ENCODE measurements around the gene CCDC34. TPM values are rescaled to one million over a fixed set of nuclear protein-coding genes. Genes with fewer than 3 reads are reported as not detected.
"Not testable (repeated sequence)": the region's sequence is repeated elsewhere in the genome, so short reads cannot be mapped to it uniquely, and the experiment has no call there.

Gene CCDC34
- total RNA-seq, 1 donor from 2014 or later: 3.4 TPM

DNA sequence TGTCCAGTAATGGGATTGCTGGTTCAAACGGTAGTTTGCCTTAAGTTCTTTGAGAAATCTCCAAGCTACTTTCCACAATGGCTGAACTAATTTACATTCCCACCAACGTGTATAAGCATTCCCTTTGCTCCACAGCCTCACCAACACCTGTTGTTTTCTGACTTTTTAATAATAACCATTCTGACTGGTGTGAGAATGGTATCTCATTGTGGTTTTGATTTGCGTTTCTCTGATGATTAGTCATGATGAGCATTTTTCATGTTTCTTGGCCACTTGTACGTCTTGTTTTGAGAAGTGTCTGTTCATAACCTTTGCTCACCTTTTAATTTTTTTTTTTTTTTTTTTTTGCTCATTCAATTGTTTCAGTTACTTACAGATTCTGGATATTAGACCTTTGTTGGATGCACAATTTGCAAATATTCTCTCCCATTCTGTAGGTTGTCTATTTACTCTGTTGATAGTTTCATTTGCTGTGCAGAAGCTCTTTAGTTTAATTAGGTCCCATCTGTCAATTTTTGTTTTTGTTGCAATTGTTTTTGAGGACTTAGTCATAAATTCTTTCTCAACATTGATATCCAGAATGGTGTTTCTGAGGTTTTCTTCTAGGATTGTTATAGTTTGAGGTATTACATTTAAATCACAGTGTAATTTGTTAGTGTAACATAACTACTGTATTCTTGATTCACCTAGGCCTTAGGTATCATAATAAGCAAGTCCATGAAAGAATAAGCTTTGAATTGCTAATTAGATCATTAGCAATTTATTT lies 33.0 kb downstream of the CCDC34 start:
- DNase-seq (ENCODE audit: extremely low read depth, low read depth, low spot score): no peak

DNA sequence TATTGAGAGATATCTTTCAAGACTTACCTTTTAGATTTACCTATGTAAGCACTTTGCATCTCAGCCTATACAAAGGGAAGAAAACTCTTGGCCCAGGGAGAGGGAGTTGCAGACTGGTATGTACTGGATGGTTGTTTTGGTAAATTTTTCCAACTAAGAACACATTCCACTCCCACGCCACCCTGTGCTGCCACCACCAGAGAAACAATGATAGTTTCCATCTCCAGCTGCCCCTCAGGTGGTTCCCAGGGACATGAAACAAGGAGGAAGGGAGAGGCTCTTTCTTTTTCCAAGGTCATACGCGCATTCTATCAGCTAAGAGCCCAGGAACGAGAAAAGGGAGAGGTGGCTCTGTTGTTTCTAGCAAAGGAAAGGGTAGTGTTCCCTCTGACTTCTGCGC lies 34.4 kb downstream of the CCDC34 start:
- no peak for DNase-seq (ENCODE audit: extremely low read depth, low read depth, low spot score)

DNA sequence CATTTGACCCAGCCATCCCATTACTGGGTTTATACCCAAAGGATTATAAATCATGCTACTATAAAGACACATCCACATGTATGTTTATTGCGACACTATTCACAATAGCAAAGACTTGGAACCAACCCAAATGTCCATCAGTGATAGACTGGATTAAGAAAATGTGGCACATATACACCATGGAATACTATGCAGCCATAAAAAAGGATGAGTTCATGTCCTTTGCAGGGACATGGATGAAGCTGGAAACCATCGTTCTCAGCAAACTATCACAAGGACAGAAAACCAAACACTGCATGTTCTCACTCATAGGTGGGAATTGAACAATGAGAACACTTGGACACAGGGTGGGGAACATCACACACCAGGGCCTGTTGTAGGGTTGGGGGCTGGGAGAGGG lies 36.0 kb downstream of the CCDC34 start:
- not testable (repeated sequence) for DNase-seq (ENCODE audit: extremely low read depth, low read depth, low spot score)

DNA sequence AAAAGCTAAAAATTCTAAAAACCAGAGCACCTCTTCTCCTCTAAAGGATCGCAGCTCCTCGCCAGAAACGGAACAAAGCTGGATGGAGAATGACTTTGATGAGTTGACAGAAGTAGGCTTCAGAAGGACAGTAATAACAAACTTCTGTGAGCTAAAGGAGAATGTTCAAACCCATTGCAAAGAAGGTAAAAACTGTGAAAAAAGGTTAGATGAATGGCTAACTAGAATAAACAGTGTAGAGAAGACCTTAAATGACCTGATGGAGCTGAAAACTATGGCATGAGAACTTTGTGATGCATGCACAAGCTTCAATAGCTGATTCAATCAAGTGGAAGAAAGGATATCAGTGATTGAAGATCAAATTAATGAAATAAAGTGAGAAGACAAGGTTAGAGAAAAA lies 40.8 kb downstream of the CCDC34 start:
- DNase-seq (ENCODE audit: extremely low read depth, low read depth, low spot score): not testable (repeated sequence)

DNA sequence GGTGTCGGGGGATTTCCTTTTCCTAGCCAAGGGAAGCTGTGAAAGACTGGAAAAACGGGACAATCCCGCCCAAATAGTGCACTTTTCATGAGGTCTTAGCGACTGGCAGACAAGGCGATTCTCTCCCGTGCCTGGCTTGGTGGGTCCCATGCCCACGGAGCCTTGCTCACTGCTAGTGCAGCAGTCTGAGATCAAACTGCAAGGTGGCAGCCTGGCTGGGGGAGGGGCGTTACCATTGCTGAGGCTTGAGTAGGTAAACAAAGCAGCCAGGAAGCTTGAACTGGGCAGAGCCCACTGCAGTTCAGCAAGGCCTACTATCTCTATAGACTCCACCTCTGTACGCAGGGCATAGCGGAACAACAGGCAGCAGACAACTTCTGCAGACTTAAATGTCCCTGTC lies 41.7 kb downstream of the CCDC34 start:
- not testable (repeated sequence) for DNase-seq (ENCODE audit: extremely low read depth, low read depth, low spot score)

DNA sequence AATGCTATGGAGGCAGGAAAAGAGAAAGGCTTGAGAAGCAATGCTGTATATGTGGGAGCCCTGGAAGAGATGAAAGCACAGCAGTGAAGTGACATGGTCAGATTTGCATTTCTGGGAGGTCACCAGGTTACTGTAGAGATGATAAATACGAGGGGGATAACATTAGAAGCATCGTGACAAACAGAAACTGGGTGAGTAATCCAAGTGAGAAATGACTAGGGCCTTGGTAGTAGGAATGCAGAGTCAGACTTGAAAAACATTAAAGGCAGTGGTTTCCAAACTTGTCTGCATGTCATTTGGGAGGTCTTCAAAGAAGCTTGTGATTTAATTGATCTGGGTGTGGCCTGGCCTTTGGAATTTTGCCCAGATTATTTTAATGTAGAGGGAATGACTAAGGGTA lies 43.9 kb downstream of the CCDC34 start:
- DNase-seq (ENCODE audit: extremely low read depth, low read depth, low spot score): no peak

DNA sequence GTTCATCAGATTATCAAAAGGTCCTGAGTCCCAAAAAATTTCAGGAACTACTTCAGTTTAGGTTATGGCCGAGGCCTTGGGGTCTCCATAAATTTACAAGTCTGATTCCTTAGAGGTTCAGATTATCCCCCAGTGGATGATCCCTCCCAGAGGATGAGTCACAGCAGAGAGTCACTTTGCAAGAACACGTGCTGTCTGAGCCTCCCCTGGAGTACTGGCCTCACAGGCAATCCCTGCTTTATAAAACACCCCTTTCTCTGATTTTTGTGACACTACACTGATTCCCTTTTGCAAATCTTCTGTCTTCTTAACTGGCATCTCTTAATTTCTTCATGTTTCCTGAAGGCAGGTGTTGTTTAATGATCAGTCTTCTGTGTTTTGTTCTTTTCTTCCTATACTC lies 45.3 kb downstream of the CCDC34 start:
- no peak for DNase-seq (ENCODE audit: extremely low read depth, low read depth, low spot score)

DNA sequence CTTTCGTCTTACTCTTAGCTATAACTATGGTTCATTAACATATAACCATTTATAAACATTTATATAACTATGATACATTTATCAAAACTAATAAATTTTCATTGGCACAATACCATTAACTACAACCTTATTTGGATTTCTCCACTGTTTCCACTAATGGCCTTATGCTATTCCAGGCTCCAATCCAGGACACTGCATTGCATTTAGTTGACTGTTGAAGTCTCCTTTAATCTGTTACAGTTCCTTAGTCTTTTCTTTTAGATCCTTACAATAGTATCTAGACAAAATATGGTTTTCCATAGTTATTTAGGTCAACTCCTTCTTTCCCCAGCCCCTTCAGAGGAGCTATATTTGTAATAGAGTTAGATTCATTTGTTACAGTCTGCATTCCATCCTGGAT lies 47.2 kb downstream of the CCDC34 start:
- no peak for DNase-seq (ENCODE audit: extremely low read depth, low read depth, low spot score)

DNA sequence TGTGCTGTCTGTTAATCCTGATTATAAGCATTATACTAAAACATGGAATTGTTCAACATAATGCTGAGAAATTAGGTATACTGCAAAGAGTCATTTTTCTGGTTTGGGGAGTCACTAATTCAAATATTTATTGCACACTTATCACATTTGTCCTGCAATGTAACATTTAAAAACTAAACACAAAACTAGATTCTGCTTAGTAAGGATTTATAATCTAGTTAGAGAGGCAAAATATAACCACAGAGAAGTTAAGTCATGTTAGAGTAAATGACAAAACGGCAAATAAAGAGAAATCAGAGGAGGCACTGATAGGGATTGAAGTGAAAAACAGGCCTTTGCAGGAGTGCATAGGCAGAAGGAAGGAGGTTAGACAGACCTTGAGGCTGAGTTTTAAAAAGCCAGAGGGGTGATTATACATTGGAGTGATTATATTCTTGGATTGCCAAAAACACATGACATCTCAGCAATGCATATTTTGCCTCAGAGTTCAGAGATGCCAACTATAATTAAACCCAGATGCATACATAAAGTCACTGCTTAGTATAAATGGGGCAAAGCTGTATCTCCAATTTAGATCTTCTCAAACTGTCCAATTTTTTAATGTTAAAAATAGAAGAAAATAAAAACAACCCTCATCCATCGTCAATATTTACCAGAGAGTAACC lies 49.7 kb downstream of the CCDC34 start:
- no peak for DNase-seq (ENCODE audit: extremely low read depth, low read depth, low spot score)

DNA sequence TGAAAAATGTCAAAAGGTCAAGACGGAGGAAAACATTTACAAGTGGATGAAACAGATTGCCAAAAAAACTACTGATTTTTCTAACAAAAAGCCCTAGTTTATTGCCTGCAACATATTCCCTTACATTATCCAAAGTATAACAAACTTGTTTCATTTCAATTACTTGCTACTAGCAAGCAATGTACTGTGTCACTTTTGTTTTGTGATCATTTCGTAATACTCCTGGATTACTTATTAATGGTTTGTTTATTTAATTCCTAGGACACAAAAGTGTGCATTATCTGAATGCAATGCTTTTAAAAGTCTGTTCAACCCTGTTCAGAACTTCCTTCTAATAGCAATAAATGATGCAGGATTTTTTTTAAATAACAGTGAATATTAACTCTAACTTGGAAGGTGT lies 50.9 kb downstream of the CCDC34 start:
- DNase-seq (ENCODE audit: extremely low read depth, low read depth, low spot score): no peak

DNA sequence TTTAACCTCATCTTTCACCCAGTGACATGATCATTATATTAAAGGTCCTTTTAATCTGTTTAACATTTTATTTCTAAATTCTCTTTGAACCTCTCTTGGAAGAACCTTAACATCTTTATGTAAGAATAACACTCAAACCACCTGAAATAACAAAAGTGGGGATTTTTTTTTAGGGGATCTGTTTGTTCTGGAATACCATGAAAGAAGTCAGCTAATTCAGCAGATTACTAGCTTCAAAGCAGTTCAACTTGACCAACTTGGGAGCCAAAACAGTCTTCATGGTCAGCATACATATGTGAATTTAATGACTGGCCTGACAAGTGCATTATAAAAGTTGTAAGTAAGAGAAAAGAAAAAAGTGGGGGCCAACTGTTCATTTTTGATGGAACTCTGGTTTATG lies 52.3 kb downstream of the CCDC34 start:
- DNase-seq (ENCODE audit: extremely low read depth, low read depth, low spot score): no peak

DNA sequence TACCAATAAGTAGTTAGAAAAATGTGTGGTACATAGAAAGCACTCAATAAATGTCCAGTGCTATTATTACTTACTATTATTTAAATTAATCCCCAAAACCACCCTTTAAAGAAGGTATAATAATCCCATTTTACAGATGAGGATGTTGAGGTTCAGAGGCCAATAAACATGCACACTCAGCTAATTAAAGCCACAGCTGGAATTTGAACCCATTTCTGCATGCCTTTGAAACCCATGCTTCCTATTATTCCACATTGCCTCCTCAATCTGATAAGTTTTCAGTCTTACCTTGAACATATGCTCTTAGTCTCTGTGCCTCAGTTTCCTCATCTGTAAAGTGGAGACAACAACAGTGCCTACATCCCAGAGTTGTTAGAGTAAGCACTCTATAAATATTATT lies 52.8 kb downstream of the CCDC34 start:
- DNase-seq (ENCODE audit: extremely low read depth, low read depth, low spot score): no peak

DNA sequence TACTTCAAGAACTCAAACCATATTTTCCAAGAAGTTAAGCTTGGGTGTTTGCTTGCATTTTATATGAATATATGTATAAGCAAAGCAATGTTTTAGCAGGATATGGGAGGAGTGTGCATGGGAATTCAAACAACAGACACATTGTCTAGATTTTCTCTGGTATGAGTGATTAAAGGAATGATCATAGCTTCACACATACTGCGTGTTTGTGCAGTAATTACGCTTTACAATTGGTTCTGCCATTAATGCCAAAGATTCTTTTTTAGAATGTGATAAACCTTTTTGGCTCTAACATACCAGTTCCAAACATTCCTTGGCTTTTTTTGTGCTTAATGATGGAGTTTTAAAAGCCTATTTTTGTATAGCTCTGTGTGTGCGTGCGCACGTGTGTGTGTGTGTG lies 54.0 kb downstream of the CCDC34 start:
- DNase-seq (ENCODE audit: extremely low read depth, low read depth, low spot score): no peak

DNA sequence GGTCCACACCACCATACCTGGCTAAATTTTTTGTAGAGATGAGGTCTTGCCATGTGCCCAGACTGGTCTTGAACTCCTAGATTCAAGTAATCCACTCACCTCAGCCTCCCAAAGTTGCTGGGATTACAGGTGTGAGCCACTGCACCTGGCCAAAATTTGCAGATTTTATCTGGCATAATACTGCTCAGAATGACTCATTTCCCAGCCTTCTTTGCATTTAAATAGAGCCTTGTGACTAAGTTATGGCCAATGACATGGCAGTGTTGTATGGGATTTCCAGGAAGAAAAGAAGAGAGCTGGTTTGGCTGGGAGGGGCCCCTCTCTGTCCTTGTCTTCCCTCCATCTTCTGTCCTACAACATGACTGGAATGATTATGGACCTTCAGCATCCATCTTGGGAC lies 55.8 kb downstream of the CCDC34 start:
- no peak for DNase-seq (ENCODE audit: extremely low read depth, low read depth, low spot score)

DNA sequence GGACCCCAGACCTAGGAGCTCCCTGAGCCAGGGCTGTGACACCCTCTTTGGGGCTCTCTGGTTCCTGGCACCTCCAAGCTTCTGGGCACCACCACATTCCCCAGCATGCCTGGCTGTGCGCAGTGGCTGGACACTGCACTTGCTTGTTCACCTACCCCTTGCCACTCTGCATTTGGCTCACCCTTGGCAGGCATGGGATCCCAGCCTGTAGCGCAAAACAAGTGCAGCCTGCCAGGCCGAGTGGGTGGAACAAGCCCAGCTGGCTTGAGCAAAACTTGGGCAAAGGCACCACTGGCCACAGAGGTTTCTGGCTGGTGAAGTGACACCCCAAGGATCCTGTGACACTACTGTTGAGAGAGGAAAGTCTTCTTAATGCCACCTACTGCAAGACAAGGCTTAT lies 57.3 kb downstream of the CCDC34 start:
- no peak for DNase-seq (ENCODE audit: extremely low read depth, low read depth, low spot score)

DNA sequence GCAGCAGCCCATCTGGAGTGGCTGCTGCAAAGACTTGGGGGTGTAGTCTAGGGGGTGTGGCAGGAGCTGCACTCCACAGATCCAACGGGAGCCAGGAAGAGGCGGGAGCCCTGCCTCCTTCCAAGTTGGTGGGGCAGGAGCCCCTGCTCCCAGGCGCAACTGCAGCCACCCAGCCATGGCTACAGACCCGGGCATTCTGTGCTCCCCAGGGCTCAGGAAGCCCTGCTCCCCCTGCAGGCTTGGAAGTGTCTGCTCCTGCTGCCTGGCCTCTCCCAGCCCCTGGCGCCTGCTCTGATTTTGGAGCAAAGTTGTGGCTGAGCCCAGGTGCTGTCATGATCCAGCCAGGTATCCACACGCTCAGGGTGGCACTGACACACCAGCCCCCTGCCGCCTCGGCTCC lies 58.5 kb downstream of the CCDC34 start:
- DNase-seq (ENCODE audit: extremely low read depth, low read depth, low spot score): no peak

DNA sequence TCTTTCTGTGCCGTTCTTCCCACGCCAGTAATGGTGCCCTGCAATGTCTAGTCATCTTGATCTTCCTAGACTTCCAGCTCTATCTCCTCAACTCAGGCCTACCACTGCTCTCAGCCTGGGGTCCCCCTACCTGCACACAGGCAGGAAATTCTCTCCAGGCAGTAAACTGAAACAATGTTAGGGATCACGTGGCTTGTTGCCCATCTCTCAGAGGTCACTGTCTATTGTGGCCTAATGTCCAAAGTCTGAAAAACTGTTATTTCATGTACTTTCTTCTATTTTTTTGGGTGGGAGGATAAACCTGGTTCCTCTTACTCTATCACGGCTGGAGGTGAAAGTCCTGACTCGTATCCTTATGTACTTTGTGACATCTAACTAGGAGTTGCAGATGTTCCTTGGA lies 59.1 kb downstream of the CCDC34 start:
- no peak for DNase-seq (ENCODE audit: extremely low read depth, low read depth, low spot score)

DNA sequence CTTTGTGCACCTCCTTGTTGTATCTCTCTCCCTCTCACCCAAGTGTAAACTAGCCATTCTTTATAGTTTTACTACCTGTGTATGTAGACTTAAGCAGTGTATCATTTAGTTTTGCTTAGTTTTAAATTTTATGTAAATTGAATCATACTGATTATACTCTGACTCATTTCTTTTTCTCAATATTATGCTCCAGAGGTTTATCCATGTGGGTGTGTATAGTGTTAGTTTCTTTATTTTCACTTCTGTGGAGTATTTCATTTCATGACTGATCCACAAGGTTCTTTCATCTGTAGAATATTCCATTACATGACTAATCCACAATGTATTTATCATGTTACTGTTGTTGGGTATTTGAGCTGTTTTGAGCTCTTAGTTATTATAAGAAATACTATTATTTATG lies 62.0 kb downstream of the CCDC34 start:
- DNase-seq (ENCODE audit: extremely low read depth, low read depth, low spot score): no peak

DNA sequence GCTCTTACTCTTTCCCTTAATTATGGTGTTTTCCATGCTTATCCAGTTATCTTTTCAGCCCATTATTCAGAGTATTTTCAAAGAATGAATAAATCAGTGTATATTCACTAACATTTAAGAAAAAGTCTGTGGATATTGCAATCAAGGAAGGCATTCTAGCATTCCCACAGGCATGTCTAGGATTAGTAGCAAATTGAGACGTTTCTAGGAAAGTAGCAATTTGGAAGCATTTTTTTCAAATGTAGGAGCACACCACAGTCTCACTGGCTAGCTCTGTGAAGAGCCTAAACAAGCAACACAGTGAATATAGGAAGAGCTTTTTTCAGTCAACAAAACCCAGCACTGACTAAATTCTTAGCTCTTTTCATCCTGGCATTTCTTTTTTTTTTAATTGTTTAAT lies 65.4 kb downstream of the CCDC34 start:
- no peak for DNase-seq (ENCODE audit: extremely low read depth, low read depth, low spot score)

DNA sequence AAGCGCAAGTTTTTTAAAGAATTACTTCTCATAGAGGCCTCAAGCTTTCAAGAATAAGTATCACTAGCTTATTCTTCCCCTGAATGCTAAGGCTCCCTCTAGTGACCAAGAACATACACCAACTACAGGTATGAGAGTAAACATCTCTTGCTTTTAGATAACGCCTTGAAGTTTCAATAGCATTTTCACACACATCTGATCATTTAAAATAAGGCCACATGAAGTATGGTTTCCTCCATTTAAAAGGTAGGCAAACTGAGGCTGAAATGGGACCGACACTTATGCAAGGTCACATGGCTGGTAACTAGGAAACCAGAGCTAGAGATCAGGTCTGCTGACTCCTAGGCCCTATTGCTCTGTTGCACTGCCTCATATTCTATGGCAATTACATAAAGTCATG lies 66.5 kb downstream of the CCDC34 start:
- DNase-seq (ENCODE audit: extremely low read depth, low read depth, low spot score): no peak

DNA sequence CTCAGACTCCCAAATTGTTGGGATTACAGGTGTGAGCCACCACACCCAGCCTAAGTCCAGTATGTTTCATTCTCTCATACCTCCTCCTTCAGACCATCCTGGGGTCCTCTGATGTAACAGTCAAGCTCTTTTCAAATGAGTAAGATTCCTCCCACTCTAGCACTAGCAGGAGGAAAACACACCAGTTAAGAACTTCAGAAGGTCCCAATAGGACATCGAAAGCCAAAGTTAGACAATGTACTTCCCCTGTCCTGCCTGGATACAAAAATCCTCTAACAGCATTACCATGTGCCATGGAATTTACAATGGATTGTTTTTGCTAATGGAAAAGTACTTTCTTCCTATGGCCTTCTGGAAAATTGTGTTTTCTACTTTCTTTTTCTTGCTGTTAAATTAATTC lies 67.1 kb downstream of the CCDC34 start:
- DNase-seq (ENCODE audit: extremely low read depth, low read depth, low spot score): no peak

DNA sequence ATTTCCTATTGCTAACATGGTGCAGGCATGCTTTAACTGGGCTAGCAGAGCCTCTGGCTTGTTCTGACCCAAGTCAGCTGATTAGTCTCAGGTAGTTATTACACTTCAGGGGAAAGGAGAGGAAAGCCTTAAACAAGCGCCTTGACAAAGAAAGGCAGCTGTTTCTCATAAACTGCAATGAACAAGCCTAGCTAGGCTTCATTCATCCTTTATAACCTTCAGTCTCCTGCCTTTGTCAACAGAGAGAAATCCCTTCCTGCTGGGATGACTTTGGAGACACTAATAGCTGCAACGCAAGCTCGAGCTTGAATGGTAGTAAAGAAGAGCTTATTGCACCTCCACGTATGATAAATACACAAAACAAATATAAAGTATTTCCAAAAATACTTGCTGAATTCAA lies 68.4 kb downstream of the CCDC34 start:
- no peak for DNase-seq (ENCODE audit: extremely low read depth, low read depth, low spot score)

Data from glomerular endothelial cell (primary cell).